ENCODE measurements around the gene GFOD1.

Gene GFOD1

DNA sequence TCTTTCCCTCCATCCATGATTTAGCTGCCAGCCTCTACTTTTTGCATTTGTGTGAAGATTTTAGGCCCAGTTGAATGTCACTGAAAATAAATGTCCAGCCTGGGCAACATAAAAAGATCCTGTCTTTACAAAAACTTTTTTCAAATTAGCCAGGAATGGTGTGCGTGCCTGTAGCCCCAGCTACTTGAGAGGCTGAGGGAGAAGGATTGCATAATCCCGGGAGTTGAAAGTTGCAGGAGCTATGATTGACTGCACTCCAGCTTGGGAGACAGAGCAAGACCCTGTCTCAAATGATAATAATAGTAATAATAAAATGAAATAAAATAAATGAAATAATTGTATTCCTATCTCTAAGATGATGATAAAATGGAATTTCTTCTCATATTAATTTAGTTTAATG is 5.0 kb upstream of the GFOD1 start:
- no peak overlapping the region for H3K4me3 ChIP-seq (ENCODE audit: low read length)
- DNase-seq (ENCODE audit: low read depth): peak; percentile 58
- TF ChIP-seq, protein P1, sequence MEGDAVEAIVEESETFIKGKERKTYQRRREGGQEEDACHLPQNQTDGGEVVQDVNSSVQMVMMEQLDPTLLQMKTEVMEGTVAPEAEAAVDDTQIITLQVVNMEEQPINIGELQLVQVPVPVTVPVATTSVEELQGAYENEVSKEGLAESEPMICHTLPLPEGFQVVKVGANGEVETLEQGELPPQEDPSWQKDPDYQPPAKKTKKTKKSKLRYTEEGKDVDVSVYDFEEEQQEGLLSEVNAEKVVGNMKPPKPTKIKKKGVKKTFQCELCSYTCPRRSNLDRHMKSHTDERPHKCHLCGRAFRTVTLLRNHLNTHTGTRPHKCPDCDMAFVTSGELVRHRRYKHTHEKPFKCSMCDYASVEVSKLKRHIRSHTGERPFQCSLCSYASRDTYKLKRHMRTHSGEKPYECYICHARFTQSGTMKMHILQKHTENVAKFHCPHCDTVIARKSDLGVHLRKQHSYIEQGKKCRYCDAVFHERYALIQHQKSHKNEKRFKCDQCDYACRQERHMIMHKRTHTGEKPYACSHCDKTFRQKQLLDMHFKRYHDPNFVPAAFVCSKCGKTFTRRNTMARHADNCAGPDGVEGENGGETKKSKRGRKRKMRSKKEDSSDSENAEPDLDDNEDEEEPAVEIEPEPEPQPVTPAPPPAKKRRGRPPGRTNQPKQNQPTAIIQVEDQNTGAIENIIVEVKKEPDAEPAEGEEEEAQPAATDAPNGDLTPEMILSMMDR (conservative IDR thresholded peaks at IDR 0.05; ENCODE audit: low read length): no peak

DNA sequence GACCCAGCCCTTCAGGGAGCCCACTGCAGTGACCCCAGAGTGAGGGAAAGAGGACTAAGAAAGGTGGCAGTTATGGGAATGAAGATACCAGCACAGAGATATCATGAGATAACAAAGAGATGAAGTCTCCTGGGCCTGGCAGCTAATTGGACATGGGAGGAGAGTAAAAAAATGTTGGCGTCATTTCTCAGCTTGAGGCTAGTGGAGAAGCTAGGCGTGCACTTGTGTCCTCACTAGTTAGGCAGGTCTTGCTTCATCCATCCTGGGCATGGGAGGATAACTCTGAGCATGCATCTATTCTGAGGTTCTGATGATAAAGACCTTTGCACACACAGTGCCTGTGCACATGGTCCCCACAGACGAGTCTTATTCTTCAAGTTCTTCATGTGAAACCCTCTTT is 4.1 kb upstream of the GFOD1 start:
- no peak for DNase-seq (ENCODE audit: low read depth)
- H3K4me3 ChIP-seq (ENCODE audit: low read length): no peak overlapping the region
- TF ChIP-seq, protein P1 (conservative IDR thresholded peaks at IDR 0.05; ENCODE audit: low read length): no peak

DNA sequence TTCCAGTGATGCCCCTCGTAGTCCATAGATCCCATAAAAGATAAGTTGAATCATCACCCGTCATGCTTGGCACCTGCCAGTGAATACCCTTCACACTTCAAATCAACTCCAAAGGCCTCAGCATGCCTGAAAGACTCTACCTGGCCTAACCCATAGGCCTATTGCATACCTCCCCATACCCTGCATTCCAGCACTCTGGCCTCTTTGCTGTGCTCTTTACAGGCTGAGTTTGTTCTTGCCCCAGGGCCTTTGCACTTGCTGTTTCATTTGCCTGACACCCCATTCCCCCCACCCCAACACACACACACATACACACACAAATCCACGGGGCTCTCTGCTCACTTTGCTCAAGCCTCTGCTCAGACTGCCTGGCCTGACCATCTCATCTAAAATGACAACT is 3.0 kb upstream of the GFOD1 start:
- no peak for DNase-seq (ENCODE audit: low read depth)
- H3K4me3 ChIP-seq (ENCODE audit: low read length): no peak overlapping the region
- TF ChIP-seq, protein P1 (conservative IDR thresholded peaks at IDR 0.05; ENCODE audit: low read length): no peak

DNA sequence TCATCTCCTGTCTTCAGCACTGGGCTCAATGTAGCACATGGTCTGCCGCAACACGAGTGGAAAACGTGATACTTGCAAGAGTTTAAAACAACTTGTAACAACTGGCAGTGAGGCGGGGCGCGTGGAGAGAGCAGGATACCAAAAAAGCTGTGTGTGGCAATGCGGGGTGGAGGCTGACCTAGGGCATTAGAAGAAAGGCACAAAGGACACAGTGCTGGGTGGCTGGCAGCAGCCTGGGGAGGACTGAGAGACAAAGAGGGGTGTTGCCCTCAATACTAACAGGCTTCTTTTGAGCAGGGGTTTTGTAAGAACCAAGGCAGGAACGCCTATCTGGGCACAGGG is 1.5 kb upstream of the GFOD1 start:
- H3K4me3 ChIP-seq (ENCODE audit: low read length): no peak overlapping the region
- DNase-seq (ENCODE audit: low read depth): no peak
- TF ChIP-seq, protein P1 (conservative IDR thresholded peaks at IDR 0.05; ENCODE audit: low read length): no peak

DNA sequence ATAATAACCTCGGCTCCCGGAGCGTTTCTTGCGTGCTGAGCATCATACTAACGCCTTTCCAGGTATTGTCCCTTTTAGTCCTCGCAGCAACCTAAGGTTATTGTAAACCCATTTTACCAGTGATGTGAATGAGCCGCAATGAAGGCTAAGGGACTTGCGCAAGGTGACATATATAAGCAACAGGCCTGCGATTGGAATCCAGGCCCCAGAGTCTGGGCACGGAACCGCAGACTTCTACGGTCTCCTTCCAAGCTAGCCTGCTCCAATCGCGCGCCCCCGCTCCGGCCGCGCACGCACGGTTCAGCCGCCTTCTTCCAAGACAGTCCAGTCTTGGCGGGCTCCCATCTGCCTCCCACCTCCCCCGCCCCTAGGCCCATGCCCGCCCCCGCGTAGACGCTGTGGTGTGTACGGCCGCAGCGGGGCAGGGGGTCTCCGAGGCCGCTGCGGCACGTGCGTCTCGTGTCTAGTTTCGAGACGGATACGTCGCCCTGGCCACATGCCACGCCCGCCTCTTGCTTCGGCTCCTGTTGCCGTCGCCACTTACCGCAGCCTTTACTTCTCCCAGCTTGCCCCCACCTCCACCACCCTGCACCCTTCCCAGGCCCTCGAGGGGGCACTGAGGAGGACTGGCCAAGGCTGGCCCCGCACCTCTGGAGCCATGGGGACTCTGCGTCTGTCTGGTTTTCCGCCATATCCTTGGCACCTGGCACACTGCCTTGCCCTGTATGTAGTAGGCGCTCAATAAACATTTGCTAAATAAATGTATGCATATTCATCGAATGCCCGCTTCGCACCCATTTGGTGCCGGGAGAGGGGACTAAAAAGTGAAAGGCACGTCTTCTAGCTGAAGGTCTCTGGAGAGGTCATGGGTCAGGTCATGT is 855 bp upstream of the GFOD1 start:
- DNase-seq (ENCODE audit: low read depth): peak; percentile 56
- TF ChIP-seq, protein P1 (conservative IDR thresholded peaks at IDR 0.05; ENCODE audit: low read length): no peak

DNA sequence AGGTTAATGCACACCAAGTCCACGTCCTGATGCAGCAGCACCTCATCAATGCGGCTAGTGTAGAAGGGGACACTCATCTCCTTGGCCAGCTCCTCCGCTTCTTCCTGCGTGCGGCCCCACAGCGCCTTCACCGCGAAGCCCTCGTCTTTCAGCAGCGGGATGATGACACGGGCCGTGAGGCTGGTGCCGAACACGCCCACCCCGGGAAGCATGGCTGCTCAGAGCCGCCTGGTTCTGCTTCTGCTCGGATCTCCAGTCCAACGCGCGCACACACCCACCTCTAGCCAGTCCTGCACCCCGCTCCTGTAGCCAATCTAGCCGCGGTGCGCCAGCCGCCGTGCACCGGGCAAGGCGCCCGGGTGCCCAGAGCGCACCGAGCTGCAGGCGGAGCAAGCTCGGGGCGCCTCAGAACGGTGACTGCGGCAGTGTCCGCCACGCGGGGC is 700 bp downstream of the GFOD1 start:
- peak overlapping the region; percentile 78 for H3K4me3 ChIP-seq (ENCODE audit: low read length)
- TF ChIP-seq, protein P1 (conservative IDR thresholded peaks at IDR 0.05; ENCODE audit: low read length): no peak
- DNase-seq (ENCODE audit: low read depth): peak; percentile 67

More for the DNA sequence above, 855 bp upstream of the GFOD1 start:
- H3K4me3 ChIP-seq (ENCODE audit: low read length): peak overlapping the region; percentile 55

DNA sequence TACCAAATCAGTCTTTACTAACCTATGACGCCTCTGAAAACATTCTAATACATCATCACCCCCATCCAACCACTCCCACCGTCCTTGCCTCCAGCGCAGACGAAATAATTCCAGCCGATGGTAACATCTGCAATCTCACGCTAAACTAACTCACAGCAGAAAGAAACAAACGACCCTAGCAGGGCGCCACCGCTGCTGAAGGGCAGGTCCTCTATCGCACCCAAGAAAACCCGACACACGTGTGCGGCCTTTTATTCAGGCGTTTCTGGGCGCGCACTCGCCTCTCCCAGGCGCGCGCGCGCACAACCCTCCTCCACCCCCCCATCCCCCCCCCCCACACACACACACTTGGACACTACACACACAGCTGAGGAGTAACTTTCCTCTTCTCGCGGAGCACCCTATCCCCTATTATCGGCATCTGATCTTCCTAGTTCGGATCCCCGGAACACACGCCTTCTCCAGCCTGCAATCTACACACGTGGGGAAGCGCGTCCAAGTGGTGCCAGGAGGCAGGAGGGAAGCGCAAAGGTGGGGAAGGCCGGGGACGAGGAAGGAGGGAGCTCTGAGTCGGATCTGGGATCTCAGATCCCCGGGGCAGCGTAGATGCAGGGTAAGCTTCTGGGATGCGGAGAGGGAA is 1.4 kb downstream of the GFOD1 start:
- peak overlapping the region; percentile 78 for H3K4me3 ChIP-seq (ENCODE audit: low read length)
- TF ChIP-seq, protein P1 (conservative IDR thresholded peaks at IDR 0.05; ENCODE audit: low read length): no peak
- peak; percentile 34 for DNase-seq (ENCODE audit: low read depth)
